Measurements from ENCODE around the gene FKBP5.

- TF ChIP-seq, protein P1, sequence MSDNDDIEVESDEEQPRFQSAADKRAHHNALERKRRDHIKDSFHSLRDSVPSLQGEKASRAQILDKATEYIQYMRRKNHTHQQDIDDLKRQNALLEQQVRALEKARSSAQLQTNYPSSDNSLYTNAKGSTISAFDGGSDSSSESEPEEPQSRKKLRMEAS (IDR thresholded peaks at IDR 0.05), result no peak
- TF ChIP-seq YY1 (IDR thresholded peaks at IDR 0.05; ENCODE audit: low read depth) (no peak), RAD21 (IDR thresholded peaks at IDR 0.05; ENCODE audit: low read depth) (no peak), EGR1 (IDR thresholded peaks at IDR 0.05) (no peak), CREB1 (IDR thresholded peaks at IDR 0.05; ENCODE audit: low read depth) (no peak), TCF12 (IDR thresholded peaks at IDR 0.05; ENCODE audit: low read depth) (no peak), EP300 (IDR thresholded peaks at IDR 0.05; ENCODE audit: borderline replicate concordance) (no peak)
These were observed 19.9 kb upstream of the FKBP5 start for GRCh38 chr6:35708585-35708984.

Data from Ishikawa (cell line).